Smooth muscle cell (in vitro differentiated cells): ENCODE data around the gene DLX3. TPM values are rescaled to one million over a fixed set of nuclear protein-coding genes. Genes with fewer than 3 reads are reported as not detected.

Source experiments
- DNase-seq: peaks from one replicate; lab custom pipeline; 2025; ENCODE audit not compliant: unreplicated experiment; lab: John Stamatoyannopoulos, UW
- H2AFZ ChIP-seq: fragments of 200-600 bp; sonication (generic); 2 replicates; pipeline ENCODE4 v1.6.0; 2016; ENCODE audit warnings: antibody characterized with exemption, low read depth, mild to moderate bottlenecking
- H3F3A ChIP-seq: fragments of 200-600 bp; sonication (generic); 2 replicates; pipeline ENCODE4 v1.6.0; 2017; ENCODE audit warnings: antibody characterized with exemption, low read depth
- H3K27ac ChIP-seq: fragments of 200-600 bp; sonication (generic); 2 replicates; pipeline ENCODE4 v1.5.1; 2016; ENCODE audit warnings: low read depth, mild to moderate bottlenecking
- H3K27me3 ChIP-seq: fragments of 200-600 bp; sonication (generic); 2 replicates; pipeline ENCODE4 v1.6.1; 2016; ENCODE audit warnings: low read depth, mild to moderate bottlenecking
- H3K36me3 ChIP-seq: fragments of 200-600 bp; sonication (generic); 2 replicates; pipeline ENCODE4 v1.5.1; 2016; ENCODE audit warnings: low read depth
- H3K4me1 ChIP-seq: fragments of 200-600 bp; sonication (generic); 2 replicates; pipeline ENCODE4 v1.5.1; 2016; ENCODE audit warnings: low read depth
- H3K4me2 ChIP-seq: fragments of 200-600 bp; sonication (generic); 2 replicates; pipeline ENCODE4 v1.6.0; 2016; ENCODE audit warnings: mild to moderate bottlenecking
- H3K4me3 ChIP-seq: fragments of 200-600 bp; sonication (generic); 2 replicates; pipeline ENCODE4 v1.5.1; 2016; ENCODE audit warnings: mild to moderate bottlenecking
- H3K79me2 ChIP-seq: fragments of 200-600 bp; sonication (generic); 2 replicates; pipeline ENCODE4 v1.6.0; 2016; ENCODE audit warnings: low read depth, mild to moderate bottlenecking
- H3K9ac ChIP-seq: fragments of 200-600 bp; sonication (generic); 2 replicates; pipeline ENCODE4 v1.6.0; 2016; ENCODE audit warnings: low read depth
- H3K9me3 ChIP-seq: fragments of 200-600 bp; sonication (generic); replicated peaks from 2 replicates; pipeline ENCODE4 v1.5.1; 2016; ENCODE audit warnings: low read depth
- H4K20me1 ChIP-seq: fragments of 200-600 bp; sonication (generic); 2 replicates; pipeline ENCODE4 v1.6.0; 2016; ENCODE audit warnings: low read depth
- WGBS: methylation state at CpG from one replicate; pipeline ENCODE4 v1.1.7; 2016; ENCODE audit warnings: low lambda C conversion rate; 5-methylcytosine and 5-hydroxymethylcytosine counted together
- polyA plus RNA-seq: library from polyadenylated mRNA; unstranded; fragments of >200 nt; fragmentation: Nextera tagmentation; extraction: Ambion mirVana; gene quantifications from 2 replicates; pipeline ENCODE4 v1.2.1, GENCODE V29; 2016
- total RNA-seq: library from RNA; depleted of rRNA; stranded (reverse); fragments of >200 nt; gene quantifications from 2 replicates; pipeline ENCODE4 v1.2.3, GENCODE V29; 2014
- TF ChIP-seq, protein P1 (sequence below): fragments of 200-600 bp; sonication (generic); IDR thresholded peaks from 2 replicates; pipeline ENCODE4 v1.5.1; 2017; ENCODE audit warnings: borderline replicate concordance, mild to moderate bottlenecking, antibody characterized with exemption; ENCODE audit not compliant: insufficient read depth, poor library complexity, severe bottlenecking

The DLX3 gene
- total and polyA plus RNA-seq, 2 experiments from 2014 or later = 1.4 to 9.7 TPM

DNA sequence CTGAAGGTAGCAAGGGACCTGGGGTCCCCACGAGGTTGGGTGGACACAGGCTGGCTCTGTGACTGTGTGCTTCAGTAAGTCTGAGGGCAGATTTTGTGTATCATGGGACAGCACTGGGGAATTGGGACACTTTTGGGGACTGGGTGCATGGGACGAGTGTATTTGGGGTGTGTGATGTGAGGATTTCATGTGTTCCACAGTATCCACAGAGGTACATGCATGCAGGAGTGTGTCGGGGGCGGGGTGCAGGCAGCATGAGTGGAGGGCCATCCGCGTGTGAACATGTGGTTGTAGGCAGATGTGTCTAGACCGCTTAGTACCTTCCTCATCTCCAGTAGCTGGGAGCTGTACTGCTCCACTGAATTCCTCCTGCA, 1.1 kb upstream of the DLX3 start:
- H3K79me2 ChIP-seq = no peaks in the 10 kb centered on the region
- H4K20me1 ChIP-seq = no peaks in the 10 kb centered on the region
- no peak overlapping the region for H3K4me2 ChIP-seq
- no peaks in the 10 kb centered on the region for H3K36me3 ChIP-seq
- DNase-seq = no peak
- peaks cover 14% of the 10 kb centered on the region for H3K4me1 ChIP-seq
- H3K9me3 ChIP-seq = no peaks in the 10 kb centered on the region
- 56% methylated on average over 6 of the region's 7 CpGs for WGBS
- TF ChIP-seq, protein P1, sequence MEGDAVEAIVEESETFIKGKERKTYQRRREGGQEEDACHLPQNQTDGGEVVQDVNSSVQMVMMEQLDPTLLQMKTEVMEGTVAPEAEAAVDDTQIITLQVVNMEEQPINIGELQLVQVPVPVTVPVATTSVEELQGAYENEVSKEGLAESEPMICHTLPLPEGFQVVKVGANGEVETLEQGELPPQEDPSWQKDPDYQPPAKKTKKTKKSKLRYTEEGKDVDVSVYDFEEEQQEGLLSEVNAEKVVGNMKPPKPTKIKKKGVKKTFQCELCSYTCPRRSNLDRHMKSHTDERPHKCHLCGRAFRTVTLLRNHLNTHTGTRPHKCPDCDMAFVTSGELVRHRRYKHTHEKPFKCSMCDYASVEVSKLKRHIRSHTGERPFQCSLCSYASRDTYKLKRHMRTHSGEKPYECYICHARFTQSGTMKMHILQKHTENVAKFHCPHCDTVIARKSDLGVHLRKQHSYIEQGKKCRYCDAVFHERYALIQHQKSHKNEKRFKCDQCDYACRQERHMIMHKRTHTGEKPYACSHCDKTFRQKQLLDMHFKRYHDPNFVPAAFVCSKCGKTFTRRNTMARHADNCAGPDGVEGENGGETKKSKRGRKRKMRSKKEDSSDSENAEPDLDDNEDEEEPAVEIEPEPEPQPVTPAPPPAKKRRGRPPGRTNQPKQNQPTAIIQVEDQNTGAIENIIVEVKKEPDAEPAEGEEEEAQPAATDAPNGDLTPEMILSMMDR = no peak
- H3K27ac ChIP-seq = no peak overlapping the region
- H3K27me3 ChIP-seq = peaks cover 64% of the 10 kb centered on the region
- H3F3A ChIP-seq = no peaks in the 10 kb centered on the region
- H3K4me3 ChIP-seq = no peak overlapping the region
- no peak overlapping the region for H3K9ac ChIP-seq
- H2AFZ ChIP-seq = no peak overlapping the region

DNA sequence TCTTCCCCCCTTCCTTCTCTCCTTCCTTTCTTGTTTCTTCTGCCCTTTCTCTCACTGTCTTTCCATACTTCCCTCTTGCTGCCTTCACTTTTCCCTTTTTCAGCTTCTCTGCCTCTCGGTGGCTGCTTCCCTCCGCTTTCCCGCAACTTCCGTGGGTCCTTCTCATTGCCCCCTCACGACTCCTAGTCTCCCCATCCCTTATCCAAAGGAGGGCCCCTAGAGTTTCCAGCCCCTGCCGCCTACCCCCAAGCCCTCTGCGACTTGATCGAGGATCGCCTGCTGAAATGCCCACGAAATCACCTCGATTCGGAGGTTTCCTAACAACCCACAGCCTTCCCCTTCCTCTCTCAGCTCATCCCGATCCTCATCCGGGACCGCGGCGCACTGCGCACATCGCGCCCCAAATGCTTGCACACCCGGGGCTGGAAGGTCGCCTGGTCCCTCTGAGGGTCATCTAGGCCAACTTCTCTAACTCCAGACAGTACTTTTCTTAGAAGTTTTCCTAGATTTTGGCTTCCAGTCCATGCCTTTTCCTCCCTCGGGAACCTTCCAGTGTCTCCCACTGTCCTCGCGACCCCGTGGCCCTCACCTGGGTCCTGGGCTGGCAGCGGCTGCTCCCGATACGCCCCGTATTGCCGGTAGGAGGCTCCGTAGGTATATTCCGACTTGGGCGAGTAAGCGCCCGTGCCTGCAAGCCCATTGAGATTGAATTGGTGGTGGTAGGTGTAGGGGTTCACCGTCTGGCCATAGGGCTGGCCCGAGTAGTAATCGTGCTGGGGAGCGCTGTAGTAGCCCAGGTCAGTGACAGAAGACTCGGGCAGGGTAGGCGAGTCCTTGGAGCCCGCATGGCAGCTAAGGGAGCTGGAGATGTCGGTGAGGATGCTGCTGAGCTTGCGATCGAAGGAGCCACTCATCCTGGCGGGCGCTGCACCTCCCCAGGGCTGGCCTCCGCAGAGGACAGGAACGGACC, 654 bp downstream of the DLX3 start:
- H3K4me2 ChIP-seq = peak overlapping the region; percentile 92
- H3K9ac ChIP-seq = no peak overlapping the region
- H3K4me3 ChIP-seq = peak overlapping the region; percentile 52
- H3K27ac ChIP-seq = no peak overlapping the region
- TF ChIP-seq, protein P1 = peak; percentile 3
- no peaks in the 10 kb centered on the region for H3K9me3 ChIP-seq
- H3K27me3 ChIP-seq = peaks cover 55% of the 10 kb centered on the region
- no peaks in the 10 kb centered on the region for H4K20me1 ChIP-seq
- WGBS = 4% methylated on average over 50 of the region's 50 CpGs
- no peaks in the 10 kb centered on the region for H3F3A ChIP-seq
- no peaks in the 10 kb centered on the region for H3K79me2 ChIP-seq
- H2AFZ ChIP-seq = peak overlapping the region; percentile 55
- no peak for DNase-seq
- peaks cover 14% of the 10 kb centered on the region for H3K4me1 ChIP-seq
- no peaks in the 10 kb centered on the region for H3K36me3 ChIP-seq

DNA sequence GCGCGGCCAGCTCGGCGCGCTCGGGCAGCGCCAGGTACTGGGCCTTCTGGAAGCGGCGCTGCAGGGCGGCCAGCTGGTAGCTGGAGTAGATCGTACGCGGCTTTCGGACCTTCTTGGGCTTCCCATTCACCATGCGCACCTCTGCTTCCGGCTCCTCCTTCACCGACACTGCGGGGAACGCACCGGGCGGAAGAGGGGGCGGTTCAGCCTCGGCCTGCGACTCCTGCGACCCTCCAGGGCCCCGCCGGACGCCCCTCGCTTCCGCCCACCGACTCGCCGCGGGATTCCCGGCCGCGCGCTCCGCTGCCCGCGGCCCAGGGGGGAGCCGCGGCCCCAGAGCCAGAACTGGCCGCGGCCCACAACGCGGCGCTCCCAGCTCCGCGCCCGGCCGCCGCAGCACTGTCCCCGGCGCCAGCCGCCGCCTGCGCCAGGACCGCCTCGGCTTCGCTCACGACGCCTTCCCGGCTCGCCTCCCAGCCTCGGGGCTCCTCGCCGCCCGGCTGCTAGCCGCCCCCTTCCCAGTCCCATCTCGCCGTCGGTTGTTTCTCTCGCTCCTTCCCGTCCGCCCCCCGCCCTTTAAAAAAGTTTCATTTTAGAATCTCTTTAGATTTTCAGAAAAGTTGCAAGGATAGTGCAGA, 1.5 kb downstream of the DLX3 start:
- H3F3A ChIP-seq = no peaks in the 10 kb centered on the region
- DNase-seq = no peak
- peaks cover 14% of the 10 kb centered on the region for H3K4me1 ChIP-seq
- H3K79me2 ChIP-seq = no peaks in the 10 kb centered on the region
- WGBS = under 1% methylated on average over 62 of the region's 77 CpGs
- peaks cover 55% of the 10 kb centered on the region for H3K27me3 ChIP-seq
- H3K4me3 ChIP-seq = peak overlapping the region; percentile 52
- H3K9ac ChIP-seq = no peak overlapping the region
- H4K20me1 ChIP-seq = no peaks in the 10 kb centered on the region
- H2AFZ ChIP-seq = peak overlapping the region; percentile 60
- peak overlapping the region; percentile 92 for H3K4me2 ChIP-seq
- TF ChIP-seq, protein P1 = no peak
- no peaks in the 10 kb centered on the region for H3K36me3 ChIP-seq
- H3K27ac ChIP-seq = no peak overlapping the region
- H3K9me3 ChIP-seq = no peaks in the 10 kb centered on the region
